Activated naive CD4-positive, alpha-beta T cell treated with anti-CD3 and anti-CD28 coated beads for 36 hours (primary cell): ENCODE data around the gene C2orf76. TPM values are rescaled to one million over a fixed set of nuclear protein-coding genes. Genes with fewer than 3 reads are reported as not detected.

Experiments used
- CTCF ChIA-PET: fragments of 350-600 bp; sonication (Branson Sonifier 250); formaldehyde crosslinking; loops from one replicate; lab custom pipeline; 2021; ENCODE audit warnings: antibody characterized with exemption; lab: Charles Lee
- DNase-seq: peaks from one replicate; pipeline ENCODE4 v3.0.0-alpha.2; 2020
- H3K27ac Mint-ChIP-seq: one replicate; pipeline ENCODE4 v1.8.0; 2021; ENCODE audit warnings: mild to moderate bottlenecking, mixed read lengths
- H3K27me3 Mint-ChIP-seq: one replicate; pipeline ENCODE4 v1.8.0; 2021; ENCODE audit warnings: low read depth, mixed read lengths
- H3K36me3 Mint-ChIP-seq: one replicate; pipeline ENCODE4 v1.8.0; 2021; ENCODE audit warnings: low read depth, mixed read lengths
- H3K4me1 Mint-ChIP-seq: one replicate; pipeline ENCODE4 v1.8.0; 2021; ENCODE audit warnings: low read depth, mixed read lengths
- H3K4me3 Mint-ChIP-seq: one replicate; pipeline ENCODE4 v1.8.0; 2021; ENCODE audit warnings: mild to moderate bottlenecking, moderate library complexity, mixed read lengths
- H3K9me3 Mint-ChIP-seq: one replicate; pipeline ENCODE4 v1.8.0; 2021; ENCODE audit warnings: mixed read lengths
- intact Hi-C: fragments of 100-400 bp; cut with micrococcal nuclease; formaldehyde crosslinking; loops from one replicate; pipeline ENCODE4 v1.15.1; 2023
- total RNA-seq, 2 experiments: library from RNA; stranded (reverse); gene quantifications; one replicate each; pipeline ENCODE4 v1.2.3, GENCODE V29; 2021

The C2orf76 gene
- total RNA-seq, 2 experiments from 2014 or later, result 9.5 to 11.1 TPM

GRCh38 chr2:119352357-119352756, 14.3 kb downstream of the C2orf76 start:
- no peak overlapping the region for H3K4me3 Mint-ChIP-seq
- intact Hi-C loops, result no loop called here
- peaks cover 2% of the 10 kb centered on the region for H3K36me3 Mint-ChIP-seq

GRCh38 chr2:119350311-119350998, 16.2 kb downstream of the C2orf76 start:
- no peak for DNase-seq
- Mint-ChIP-seq H3K27me3 (no peaks in the 10 kb centered on the region), H3K9me3 (no peaks in the 10 kb centered on the region), H3K4me1 (no peaks in the 10 kb centered on the region), H3K36me3 (no peaks in the 10 kb centered on the region), H3K4me3 (no peak overlapping the region), H3K27ac (no peak overlapping the region)
- intact Hi-C loops, result no loop called here
- CTCF ChIA-PET, result interaction anchor here (0.7 kb wide), 1 partner anchor 327 kb away, joined by 3 read pairs; no protein-coding TSS in a partner anchor

More at GRCh38 chr2:119352357-119352756, 14.3 kb downstream of the C2orf76 start:
- Mint-ChIP-seq H3K27me3 (no peaks in the 10 kb centered on the region), H3K4me1 (peaks cover 6% of the 10 kb centered on the region), H3K9me3 (no peaks in the 10 kb centered on the region), H3K27ac (no peak overlapping the region)
- no peak for DNase-seq
- CTCF ChIA-PET, result no interaction called here

DNA sequence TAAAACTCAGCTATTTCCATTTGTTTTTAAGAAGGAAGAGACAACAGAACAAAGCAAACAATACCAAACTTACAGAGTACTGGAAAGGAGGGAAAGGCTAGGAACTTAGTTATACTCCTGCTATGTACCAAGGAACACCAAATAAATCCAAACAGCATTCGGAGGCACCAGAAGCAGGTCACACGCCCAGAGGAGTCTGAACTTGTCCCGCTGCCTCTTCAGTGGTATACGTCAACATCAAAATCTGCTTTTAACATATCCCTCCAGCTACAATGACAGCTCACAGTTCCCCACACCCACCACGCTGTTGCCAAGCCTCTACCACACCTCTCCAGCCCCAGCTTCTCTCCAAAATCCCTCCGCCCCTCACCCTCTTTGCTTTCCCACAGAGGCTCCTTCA, 17.3 kb downstream of the C2orf76 start:
- H3K36me3 Mint-ChIP-seq, result no peaks in the 10 kb centered on the region
- H3K4me3 Mint-ChIP-seq, result no peak overlapping the region
- DNase-seq, result no peak
- no peak overlapping the region for H3K27ac Mint-ChIP-seq
- H3K4me1 Mint-ChIP-seq, result no peaks in the 10 kb centered on the region
- no peaks in the 10 kb centered on the region for H3K27me3 Mint-ChIP-seq
- H3K9me3 Mint-ChIP-seq, result no peaks in the 10 kb centered on the region
- CTCF ChIA-PET, result no interaction called here
- intact Hi-C loops, result no loop called here

DNA sequence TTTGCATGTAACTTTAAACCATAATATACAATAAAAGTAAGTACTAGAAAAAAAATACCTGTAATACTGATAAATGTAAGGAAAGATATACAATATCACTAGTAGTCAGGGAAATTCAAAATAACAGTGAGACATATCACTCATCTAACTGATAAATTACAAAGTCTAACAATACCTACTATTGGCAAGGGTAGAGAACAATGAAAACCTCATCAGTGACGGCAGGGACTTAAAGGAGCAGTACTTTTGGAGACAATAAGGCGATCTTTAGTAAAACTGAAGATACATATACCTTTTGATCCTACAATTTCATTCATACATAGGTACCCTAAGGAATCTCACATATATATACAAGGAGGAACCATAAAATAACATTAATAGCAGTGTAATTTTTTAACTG, 24.9 kb downstream of the C2orf76 start:
- H3K27me3 Mint-ChIP-seq, result no peaks in the 10 kb centered on the region
- intact Hi-C loops, result no loop called here
- DNase-seq, result no peak
- H3K27ac Mint-ChIP-seq, result no peak overlapping the region
- H3K36me3 Mint-ChIP-seq, result peaks cover 4% of the 10 kb centered on the region
- H3K4me1 Mint-ChIP-seq, result peaks cover 17% of the 10 kb centered on the region
- H3K9me3 Mint-ChIP-seq, result no peaks in the 10 kb centered on the region
- CTCF ChIA-PET, result no interaction called here
- no peak overlapping the region for H3K4me3 Mint-ChIP-seq

GRCh38 chr2:119339562-119339923, 27.1 kb downstream of the C2orf76 start:
- H3K4me3 Mint-ChIP-seq, result no peak overlapping the region
- H3K4me1 Mint-ChIP-seq, result peaks cover 17% of the 10 kb centered on the region
- H3K27me3 Mint-ChIP-seq, result no peaks in the 10 kb centered on the region
- no peak for DNase-seq
- H3K36me3 Mint-ChIP-seq, result peaks cover 9% of the 10 kb centered on the region
- CTCF ChIA-PET, result no interaction called here
- H3K9me3 Mint-ChIP-seq, result no peaks in the 10 kb centered on the region
- intact Hi-C loops, result no loop called here
- H3K27ac Mint-ChIP-seq, result no peak overlapping the region

DNA sequence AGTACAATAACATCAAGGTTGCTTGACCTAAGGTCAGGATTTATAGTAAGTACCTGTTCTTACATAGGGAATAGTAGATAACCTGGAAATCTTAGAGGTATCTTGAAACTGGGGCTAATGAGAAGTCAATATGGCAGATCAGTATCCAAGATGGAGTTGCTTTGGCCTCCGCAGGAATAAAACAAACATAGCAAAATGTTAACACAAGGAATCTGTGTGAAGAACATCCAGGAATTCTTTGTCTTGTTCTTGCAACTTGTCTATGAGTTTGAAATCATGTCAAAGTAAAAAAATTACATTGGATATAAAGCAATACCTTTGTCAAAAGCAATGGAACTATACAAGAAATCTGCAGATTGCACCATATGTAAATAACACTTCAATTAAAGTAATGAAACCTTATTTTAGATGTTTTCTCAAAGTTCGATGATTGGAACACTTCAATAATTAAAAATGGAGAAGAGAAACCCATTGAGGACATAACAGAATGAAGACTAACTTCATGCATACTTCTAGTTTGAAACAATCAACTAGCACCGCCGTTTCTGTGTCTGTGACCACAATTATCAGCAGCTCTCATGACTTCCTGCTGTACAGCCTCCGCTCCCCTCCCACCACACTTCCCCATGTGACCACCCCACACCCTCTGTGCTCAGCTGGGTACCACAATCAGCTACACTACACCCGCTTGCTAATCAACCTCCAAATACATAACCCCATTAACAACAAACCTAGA, 27.6 kb downstream of the C2orf76 start:
- no peaks in the 10 kb centered on the region for H3K9me3 Mint-ChIP-seq
- DNase-seq, result peak; percentile 25
- H3K27me3 Mint-ChIP-seq, result no peaks in the 10 kb centered on the region
- CTCF ChIA-PET, result no interaction called here
- intact Hi-C loops, result no loop called here
- no peak overlapping the region for H3K4me3 Mint-ChIP-seq
- H3K36me3 Mint-ChIP-seq, result peaks cover 10% of the 10 kb centered on the region
- H3K27ac Mint-ChIP-seq, result no peak overlapping the region
- peaks cover 17% of the 10 kb centered on the region for H3K4me1 Mint-ChIP-seq

- CTCF ChIA-PET, result no interaction called here
- Mint-ChIP-seq H3K9me3 (no peaks in the 10 kb centered on the region), H3K4me3 (no peak overlapping the region), H3K27ac (no peak overlapping the region), H3K27me3 (no peaks in the 10 kb centered on the region), H3K4me1 (peaks cover 17% of the 10 kb centered on the region), H3K36me3 (peaks cover 13% of the 10 kb centered on the region)
- intact Hi-C loops, result no loop called here
- no peak for DNase-seq
Measured at GRCh38 chr2:119338272-119338671, 28.4 kb downstream of the C2orf76 start.

DNA sequence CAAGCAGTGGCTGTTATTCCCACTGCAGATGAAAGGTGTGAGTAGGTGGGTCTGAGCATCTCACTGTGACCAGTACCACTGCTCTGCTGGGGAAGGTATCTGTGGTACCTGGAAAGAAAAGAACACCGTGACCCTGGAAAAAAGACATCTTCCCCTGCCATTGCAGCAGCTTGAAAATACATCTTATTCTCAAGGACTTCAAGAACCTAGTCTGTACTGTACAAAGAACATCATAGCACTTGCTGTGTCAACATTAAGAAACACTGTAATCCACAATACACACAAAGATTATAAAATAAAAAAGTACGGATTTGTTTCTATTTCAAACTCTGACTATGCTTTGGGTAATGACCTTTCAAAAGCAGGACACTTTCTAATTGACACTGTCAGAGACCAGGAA, 28.9 kb downstream of the C2orf76 start:
- Mint-ChIP-seq H3K27me3 (no peaks in the 10 kb centered on the region), H3K4me1 (peaks cover 17% of the 10 kb centered on the region), H3K9me3 (no peaks in the 10 kb centered on the region), H3K36me3 (peaks cover 13% of the 10 kb centered on the region), H3K27ac (no peak overlapping the region), H3K4me3 (no peak overlapping the region)
- DNase-seq, result no peak
- intact Hi-C loops, result no loop called here
- CTCF ChIA-PET, result no interaction called here

- Mint-ChIP-seq H3K27me3 (no peaks in the 10 kb centered on the region), H3K4me1 (peaks cover 8% of the 10 kb centered on the region), H3K9me3 (no peaks in the 10 kb centered on the region), H3K27ac (no peak overlapping the region), H3K4me3 (no peak overlapping the region), H3K36me3 (peaks cover 15% of the 10 kb centered on the region)
- intact Hi-C loops, result no loop called here
- CTCF ChIA-PET, result no interaction called here
- DNase-seq, result no peak
Measured at GRCh38 chr2:119333833-119334232, 32.8 kb downstream of the C2orf76 start.

DNA sequence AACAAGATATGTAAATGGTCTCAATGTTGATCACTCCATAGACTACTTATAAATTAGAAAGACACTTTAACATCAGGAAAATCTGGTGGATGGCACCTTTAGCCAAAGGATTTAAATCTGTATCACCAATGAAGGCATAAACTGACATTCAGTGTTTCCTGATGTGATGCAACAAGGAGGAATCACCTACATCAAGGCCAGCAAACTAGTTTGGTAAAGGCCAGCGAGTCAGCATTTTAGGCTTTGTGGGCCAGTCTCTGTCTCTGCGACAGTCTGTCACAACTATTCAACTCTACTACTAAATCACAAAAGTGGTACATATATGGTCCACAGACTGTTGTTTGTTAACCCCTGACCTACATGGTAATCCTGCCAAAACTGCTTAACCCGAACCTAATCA, 33.3 kb downstream of the C2orf76 start:
- H3K27me3 Mint-ChIP-seq, result no peaks in the 10 kb centered on the region
- peaks cover 3% of the 10 kb centered on the region for H3K4me1 Mint-ChIP-seq
- H3K36me3 Mint-ChIP-seq, result peaks cover 15% of the 10 kb centered on the region
- intact Hi-C loops, result no loop called here
- no peak overlapping the region for H3K27ac Mint-ChIP-seq
- CTCF ChIA-PET, result no interaction called here
- H3K4me3 Mint-ChIP-seq, result no peak overlapping the region
- DNase-seq, result no peak
- no peaks in the 10 kb centered on the region for H3K9me3 Mint-ChIP-seq

- intact Hi-C loops, result no loop called here
- H3K4me1 Mint-ChIP-seq, result no peaks in the 10 kb centered on the region
- peaks cover 15% of the 10 kb centered on the region for H3K36me3 Mint-ChIP-seq
- CTCF ChIA-PET, result no interaction called here
- no peak for DNase-seq
- no peaks in the 10 kb centered on the region for H3K9me3 Mint-ChIP-seq
- H3K27me3 Mint-ChIP-seq, result no peaks in the 10 kb centered on the region
- H3K4me3 Mint-ChIP-seq, result no peak overlapping the region
- H3K27ac Mint-ChIP-seq, result no peak overlapping the region
Measured at GRCh38 chr2:119332953-119333352, 33.7 kb downstream of the C2orf76 start.

DNA sequence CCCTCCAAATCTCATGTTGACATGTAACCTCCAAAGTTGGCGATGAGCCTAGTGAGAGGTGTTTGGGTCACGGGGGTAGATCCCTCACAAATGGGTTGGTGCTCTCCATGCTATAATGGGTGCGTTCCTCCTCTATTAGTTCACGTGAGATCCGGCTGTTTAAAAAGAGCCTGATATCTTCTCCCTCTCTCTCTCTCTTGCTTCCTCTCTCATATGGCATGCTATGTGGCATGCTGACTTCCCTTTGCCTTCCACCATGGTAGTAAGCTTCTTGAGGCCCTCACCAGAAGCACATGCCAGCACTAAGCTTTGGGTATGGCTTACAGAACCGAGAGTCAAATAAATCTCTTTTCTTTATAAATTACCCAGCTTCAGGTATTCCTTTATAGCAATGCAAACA, 39.2 kb downstream of the C2orf76 start:
- DNase-seq, result no peak
- no peaks in the 10 kb centered on the region for H3K9me3 Mint-ChIP-seq
- H3K27ac Mint-ChIP-seq, result no peak overlapping the region
- H3K4me1 Mint-ChIP-seq, result no peaks in the 10 kb centered on the region
- CTCF ChIA-PET, result no interaction called here
- intact Hi-C loops, result no loop called here
- peaks cover 2% of the 10 kb centered on the region for H3K36me3 Mint-ChIP-seq
- H3K27me3 Mint-ChIP-seq, result no peaks in the 10 kb centered on the region
- no peak overlapping the region for H3K4me3 Mint-ChIP-seq

GRCh38 chr2:119326938-119327337, 39.7 kb downstream of the C2orf76 start:
- H3K4me1 Mint-ChIP-seq, result no peaks in the 10 kb centered on the region
- H3K27me3 Mint-ChIP-seq, result no peaks in the 10 kb centered on the region
- no peak for DNase-seq
- intact Hi-C loops, result no loop called here
- no peak overlapping the region for H3K4me3 Mint-ChIP-seq
- peaks cover 2% of the 10 kb centered on the region for H3K36me3 Mint-ChIP-seq
- CTCF ChIA-PET, result no interaction called here
- no peak overlapping the region for H3K27ac Mint-ChIP-seq
- H3K9me3 Mint-ChIP-seq, result no peaks in the 10 kb centered on the region
